ENCODE data around the gene STAT3.
"Not testable (repeated sequence)": the region's sequence is repeated elsewhere in the genome, so short reads cannot be mapped to it uniquely, and the experiment has no call there.

Gene STAT3

GRCh38 chr17:42388381-42389134, at the start of gene STAT3:
Gene STAT3, minus strand, starts transcription at chr17:42388442. Its CDS starts 39,926 bp downstream, at chr17:42348516.
- DNase-seq (ENCODE audit: low read depth in 2 of 2) = peak; percentile 100

GRCh38 chr17:42436391-42436790, 48.1 kb upstream of the STAT3 start:
- no peak for DNase-seq (ENCODE audit: low read depth in 2 of 2)

GRCh38 chr17:42431758-42432161, 43.5 kb upstream of the STAT3 start:
- no peak for DNase-seq (ENCODE audit: low read depth in 2 of 2)

GRCh38 chr17:42429726-42430447, 41.6 kb upstream of the STAT3 start:
- DNase-seq (ENCODE audit: low read depth in 2 of 2) = no peak

- DNase-seq (ENCODE audit: low read depth in 2 of 2) = no peak
Measured at GRCh38 chr17:42428141-42428944, 40.1 kb upstream of the STAT3 start.

GRCh38 chr17:42424991-42425610, 36.9 kb upstream of the STAT3 start:
- DNase-seq (ENCODE audit: low read depth in 2 of 2) = no peak

- no peak for DNase-seq (ENCODE audit: low read depth in 2 of 2)
Measured at GRCh38 chr17:42423766-42424165, 35.5 kb upstream of the STAT3 start.

- DNase-seq (ENCODE audit: low read depth in 2 of 2) = no peak
Measured at GRCh38 chr17:42422958-42423712, 34.9 kb upstream of the STAT3 start, which contains the start of gene CAVIN1. Gene CAVIN1, minus strand, starts transcription at chr17:42423256. Its CDS starts 159 bp downstream, at chr17:42423097.

GRCh38 chr17:42422412-42422957, 34.2 kb upstream of the STAT3 start:
- no peak for DNase-seq (ENCODE audit: low read depth in 2 of 2)

- no peak for DNase-seq (ENCODE audit: low read depth in 2 of 2)
Measured at GRCh38 chr17:42421507-42422338, 33.5 kb upstream of the STAT3 start.

GRCh38 chr17:42421136-42421506, 32.9 kb upstream of the STAT3 start:
- no peak for DNase-seq (ENCODE audit: low read depth in 2 of 2)

GRCh38 chr17:42417981-42418380, 29.7 kb upstream of the STAT3 start:
- not testable (repeated sequence) for DNase-seq (ENCODE audit: low read depth in 2 of 2)

- no peak for DNase-seq (ENCODE audit: low read depth in 2 of 2)
Measured at GRCh38 chr17:42414704-42415409, 26.6 kb upstream of the STAT3 start.

GRCh38 chr17:42413464-42414040, 25.3 kb upstream of the STAT3 start:
- no peak for DNase-seq (ENCODE audit: low read depth in 2 of 2)

GRCh38 chr17:42411905-42412679, 23.9 kb upstream of the STAT3 start:
- DNase-seq (ENCODE audit: low read depth in 2 of 2) = no peak

- DNase-seq (ENCODE audit: low read depth in 2 of 2) = no peak
Measured at GRCh38 chr17:42411361-42411760, 23.1 kb upstream of the STAT3 start.

GRCh38 chr17:42410319-42410685, 22.1 kb upstream of the STAT3 start:
- no peak for DNase-seq (ENCODE audit: low read depth in 2 of 2)
